Measurements from ENCODE around the gene NUDT4.
A peak's percentile ranks its signal among the peaks of the same experiment; 100 is the strongest.
"Not testable (repeated sequence)": the region's sequence is repeated elsewhere in the genome, so short reads cannot be mapped to it uniquely, and the experiment has no call there.

Gene NUDT4

GRCh38 chr12:93402333-93403311 lies 24.9 kb downstream of the NUDT4 start:
- peak; percentile 45 for DNase-seq

DNA sequence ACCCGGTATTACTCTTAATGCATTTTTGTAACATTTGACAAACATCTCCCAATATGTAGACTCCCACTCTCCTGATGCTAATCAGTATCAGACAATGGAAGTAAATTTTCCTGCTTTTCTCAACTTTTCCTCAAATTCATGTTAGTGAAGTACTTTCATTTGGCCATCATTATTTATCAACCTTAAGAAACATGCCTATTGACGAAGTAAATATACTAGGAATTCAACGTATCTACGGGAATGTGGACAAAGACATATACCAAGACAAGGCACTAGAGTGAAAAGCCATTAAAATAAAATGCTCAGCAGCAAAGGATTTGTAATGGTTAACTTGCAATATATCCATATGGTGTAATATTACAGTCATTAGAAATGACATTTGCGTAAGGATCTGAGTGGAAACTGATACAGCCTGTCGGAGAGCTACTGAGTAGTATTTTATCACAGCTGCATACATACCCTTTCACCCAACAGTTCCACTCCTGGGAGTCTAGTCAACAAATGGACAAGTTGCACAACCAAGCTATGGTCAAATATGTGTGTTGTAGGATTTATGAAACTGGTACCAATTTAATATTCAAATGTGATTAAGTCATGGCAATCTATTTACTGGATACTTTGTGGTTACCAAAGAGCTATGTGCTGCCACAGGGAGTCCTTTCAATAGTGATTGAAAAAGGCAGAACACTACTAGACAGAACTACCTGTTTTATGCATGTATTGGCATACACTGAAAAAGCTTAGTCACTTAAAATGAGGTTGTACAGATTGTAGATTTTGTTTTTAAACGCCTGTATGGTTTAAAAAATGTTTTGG lies 26.5 kb downstream of the NUDT4 start:
- DNase-seq: no peak

- no peak for DNase-seq
Measured at GRCh38 chr12:93404961-93405849, 27.5 kb downstream of the NUDT4 start.

DNA sequence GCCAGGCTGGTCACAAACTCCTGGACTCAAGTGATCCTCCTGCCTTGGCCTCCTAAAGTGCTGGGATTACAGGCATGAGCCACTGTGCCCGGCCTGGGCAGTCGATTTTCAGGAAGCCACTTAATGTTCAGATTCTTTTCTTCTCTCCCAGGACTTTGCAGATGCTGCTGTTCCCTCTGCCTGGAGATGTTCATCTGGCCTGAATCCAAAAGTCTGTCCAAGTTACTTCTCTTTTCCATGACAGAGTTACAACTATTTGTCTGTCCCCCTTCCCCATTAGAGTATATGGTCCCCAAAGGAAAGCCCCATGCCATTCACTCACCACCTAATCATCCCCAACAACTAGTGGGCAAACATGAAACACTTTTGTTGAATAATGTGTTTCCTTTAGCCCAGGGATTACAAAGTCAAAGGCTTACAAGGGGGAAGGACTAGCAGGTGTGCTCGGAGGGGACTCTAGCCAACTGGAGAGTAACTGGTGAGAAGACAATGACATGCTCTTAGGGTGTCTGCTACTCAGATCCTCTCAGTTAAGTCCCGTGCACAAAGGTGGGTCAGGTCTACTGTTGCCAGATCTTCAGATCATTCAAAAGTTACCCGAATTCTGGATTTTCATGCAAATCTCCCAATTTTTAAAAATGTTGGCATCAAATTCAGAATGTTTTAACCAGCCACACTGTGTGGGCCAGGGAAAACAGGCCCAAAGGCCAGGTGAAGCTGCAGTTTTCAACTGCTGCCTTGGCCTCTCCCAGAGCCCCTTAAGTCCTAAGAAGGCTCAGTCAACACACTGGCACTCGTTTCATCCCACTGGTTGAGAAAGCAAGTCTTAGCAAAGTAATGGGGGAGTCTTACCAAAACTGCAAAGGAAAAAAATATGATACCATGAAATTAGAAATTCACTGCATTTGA lies 29.6 kb downstream of the NUDT4 start:
- no peak for DNase-seq

DNA sequence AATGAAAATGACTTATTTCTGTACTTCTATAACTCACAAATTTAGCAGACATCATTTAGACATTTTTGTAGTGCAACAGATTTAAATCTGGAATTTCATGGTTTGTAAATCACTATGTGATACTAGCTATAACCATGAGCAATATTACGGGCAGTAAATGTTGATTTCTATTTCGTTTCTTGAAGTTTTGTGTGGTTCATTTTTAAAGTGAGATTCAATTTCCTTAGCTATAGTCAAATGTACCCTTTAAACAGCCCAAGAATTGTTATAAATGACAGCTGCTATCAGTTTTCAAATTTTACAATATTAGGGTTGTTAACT lies 30.2 kb downstream of the NUDT4 start:
- no peak for DNase-seq

- no peak for DNase-seq
Measured at GRCh38 chr12:93408813-93409212, 31.1 kb downstream of the NUDT4 start.

- not testable (repeated sequence) for DNase-seq
Measured at GRCh38 chr12:93409343-93410187, 31.8 kb downstream of the NUDT4 start.

DNA sequence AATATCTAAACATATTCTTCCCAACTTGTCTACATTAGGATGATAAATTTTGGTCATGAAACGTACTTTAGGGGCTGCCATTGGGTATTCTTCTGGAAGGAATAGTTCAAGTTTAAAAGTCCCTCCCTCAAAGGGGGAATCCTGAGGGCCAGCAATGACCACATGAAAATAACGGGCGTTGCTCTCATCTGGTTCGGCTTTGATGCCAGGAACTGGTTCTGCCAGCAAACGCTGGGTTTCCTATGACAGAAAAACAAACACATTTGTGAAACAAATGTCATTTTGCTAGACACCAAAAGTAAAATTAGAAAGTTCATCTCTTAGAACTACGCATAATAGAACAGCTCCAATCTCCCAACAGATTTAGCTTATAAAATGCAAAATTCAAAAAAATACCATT lies 33.3 kb downstream of the NUDT4 start:
- DNase-seq: not testable (repeated sequence)

GRCh38 chr12:93412396-93412795 lies 34.7 kb downstream of the NUDT4 start:
- not testable (repeated sequence) for DNase-seq

- DNase-seq: no peak
Measured at GRCh38 chr12:93413064-93413463, 35.3 kb downstream of the NUDT4 start.

DNA sequence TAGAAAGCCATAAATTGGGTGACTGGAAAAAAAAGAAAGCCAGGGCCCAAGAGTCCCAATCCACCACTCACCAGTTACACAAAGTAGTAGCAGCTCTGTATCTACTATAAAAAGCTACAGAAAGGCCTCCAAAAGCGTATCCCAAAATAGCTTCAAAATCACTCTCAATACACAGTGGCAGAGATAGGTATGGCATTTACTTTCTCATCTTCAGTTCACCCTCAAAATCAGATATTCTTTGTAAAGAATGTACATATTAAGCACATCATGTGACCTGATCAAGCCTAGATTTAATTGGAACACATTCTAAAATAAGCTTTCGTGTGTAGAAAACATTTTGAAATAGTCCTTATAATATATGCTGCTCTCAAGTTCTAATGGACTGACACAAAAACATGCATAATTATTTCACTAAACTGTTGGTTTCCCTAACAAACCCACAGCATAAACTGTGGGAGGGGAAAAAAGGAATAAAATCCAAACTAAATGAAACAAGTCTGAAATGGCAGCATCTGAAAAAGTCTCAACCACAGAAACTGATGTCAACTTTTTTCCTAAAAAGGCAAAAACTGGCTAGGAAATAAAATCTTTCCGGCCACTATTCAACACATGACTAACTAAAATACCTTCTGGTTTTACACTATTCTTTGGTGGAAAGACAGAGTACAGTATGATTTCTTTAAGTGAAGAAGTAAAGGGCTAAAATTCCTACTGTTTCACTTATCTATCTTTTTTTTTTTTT lies 38.2 kb downstream of the NUDT4 start:
- DNase-seq: no peak

- no peak for DNase-seq
Measured at GRCh38 chr12:93417967-93418480, 40.3 kb downstream of the NUDT4 start.

- no peak for DNase-seq
Measured at GRCh38 chr12:93419388-93420034, 41.8 kb downstream of the NUDT4 start.

GRCh38 chr12:93422050-93422449 lies 44.3 kb downstream of the NUDT4 start:
- DNase-seq: no peak

DNA sequence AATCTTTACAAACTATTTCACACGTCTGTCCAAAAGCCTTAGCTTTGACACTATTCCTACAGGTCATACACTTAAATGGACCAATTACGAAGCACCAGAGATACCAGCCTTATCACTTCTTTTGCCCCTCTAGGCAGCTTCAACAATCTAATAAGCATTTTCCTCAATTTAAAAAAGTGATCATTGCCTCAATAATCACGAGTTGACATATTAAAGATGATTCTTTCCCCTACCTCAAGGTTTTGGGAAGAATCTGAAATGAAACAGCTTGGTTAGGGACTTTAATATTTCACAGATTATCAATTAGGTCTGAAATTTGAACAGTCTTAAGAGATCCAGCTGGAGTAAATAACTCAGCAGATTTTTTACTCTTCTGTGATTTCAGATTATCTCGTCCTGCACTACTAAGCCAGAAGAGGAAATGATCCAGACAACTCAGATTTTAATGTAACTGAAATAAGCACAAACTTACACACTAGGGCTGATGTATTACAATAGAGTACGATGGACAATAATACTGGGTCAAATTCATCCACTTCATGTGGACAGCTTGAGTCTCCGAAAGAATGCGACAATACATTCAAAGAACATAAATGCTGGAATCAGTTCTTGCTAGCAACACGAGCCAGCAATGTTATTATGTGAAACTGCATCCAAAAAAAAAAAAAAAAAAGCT lies 48.1 kb downstream of the NUDT4 start:
- DNase-seq: no peak

DNA sequence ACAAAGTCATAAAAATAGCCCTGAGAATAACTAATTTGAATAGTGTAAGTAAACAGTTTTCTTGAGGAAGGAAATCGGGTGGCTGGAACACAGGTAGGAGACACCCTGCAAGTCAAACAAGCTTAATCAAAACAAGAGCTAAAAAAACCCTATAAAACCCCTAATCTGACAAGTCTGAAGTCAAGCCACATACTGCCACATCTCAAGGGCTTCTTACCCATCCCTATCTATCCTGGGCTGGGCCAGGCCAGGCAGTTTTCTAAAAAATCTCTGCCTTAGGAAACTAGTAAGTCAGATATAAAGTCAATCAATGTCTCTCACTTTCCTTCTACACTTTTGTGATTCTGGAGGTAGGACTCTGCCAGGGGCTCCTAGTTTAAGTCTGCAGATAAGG lies 48.7 kb downstream of the NUDT4 start:
- no peak for DNase-seq

- no peak for DNase-seq
Measured at GRCh38 chr12:93427779-93428564, 50.2 kb downstream of the NUDT4 start.

DNA sequence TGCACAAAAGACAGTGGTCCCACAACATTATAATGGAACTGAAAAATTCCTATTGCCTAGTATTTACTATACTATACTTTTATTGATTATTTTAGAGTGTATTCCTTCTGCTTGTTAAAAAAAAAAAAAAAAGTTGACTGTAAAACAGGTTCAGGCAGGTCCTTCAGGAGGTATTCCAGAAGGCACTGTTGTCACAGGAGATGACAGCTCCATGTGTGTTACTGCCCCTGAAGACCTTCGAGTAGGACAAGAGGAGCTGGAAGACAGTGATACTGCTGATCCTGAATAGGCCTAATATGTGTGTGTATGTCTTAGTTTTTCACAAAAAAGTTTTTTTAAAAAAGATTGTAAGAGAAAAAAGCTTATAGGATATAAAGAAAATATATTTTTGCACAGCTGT lies 51.7 kb downstream of the NUDT4 start:
- DNase-seq: no peak
